Lung (tissue), 12 donors: Measurements from ENCODE around the gene CCDC30. TPM values are rescaled to one million over a fixed set of nuclear protein-coding genes. Genes with fewer than 3 reads are reported as not detected.
"Not testable (repeated sequence)": the region's sequence is repeated elsewhere in the genome, so short reads cannot be mapped to it uniquely, and the experiment has no call there.

Source experiments
- ATAC-seq: fragments of 200-7000 bp; cut with Tn5 transposase; one replicate; pipeline ENCODE4 v1.9.1; 2020; ENCODE audit warnings: moderate number of reproducible peaks; ENCODE audit not compliant: insufficient read depth, low FRiP score
- DNase-seq, 3 donors: peaks; one replicate each; pipeline ENCODE4 v3.0.0-alpha.2; 2013 to 2017
- H3K27ac ChIP-seq, 2 donors: one replicate each; pipeline ENCODE4 v1.5.1; 2013; ENCODE audit warnings: mild to moderate bottlenecking in 2 of 2, moderate library complexity in 2 of 2, control low read depth in 1 of 2, inconsistent platforms in 1 of 2, low read depth in 1 of 2, low read length in 1 of 2
- H3K27me3 ChIP-seq, 3 donors: one replicate each; pipeline ENCODE4 v1.5.1; 2013; ENCODE audit warnings: low read length in 2 of 3; ENCODE audit not compliant: control insufficient read depth in 3 of 3, insufficient read depth in 3 of 3
- H3K36me3 ChIP-seq, 4 donors: one replicate each; pipeline ENCODE4 v1.5.1; 2013; ENCODE audit warnings: low read length in 4 of 4, mild to moderate bottlenecking in 1 of 4, moderate library complexity in 1 of 4; ENCODE audit not compliant: control insufficient read depth in 4 of 4, insufficient read depth in 4 of 4
- H3K4me1 ChIP-seq, 5 donors: one replicate each; pipeline ENCODE4 v1.5.1; 2013; ENCODE audit warnings: low read length in 5 of 5, mild to moderate bottlenecking in 2 of 5, moderate library complexity in 1 of 5; ENCODE audit not compliant: control insufficient read depth in 5 of 5, insufficient read depth in 5 of 5
- H3K4me3 ChIP-seq: one replicate; pipeline ENCODE4 v1.5.1; 2013; ENCODE audit warnings: mild to moderate bottlenecking, control low read depth, moderate library complexity
- H3K9ac ChIP-seq, 2 donors: one replicate each; pipeline ENCODE4 v1.5.1; 2013; ENCODE audit warnings: low read length in 2 of 2, control low read depth in 1 of 2; ENCODE audit not compliant: insufficient read depth in 1 of 2
- H3K9me3 ChIP-seq, 4 donors: one replicate each; pipeline ENCODE4 v1.5.1; 2013; ENCODE audit warnings: low read length in 3 of 4, mild to moderate bottlenecking in 1 of 4, moderate library complexity in 1 of 4; ENCODE audit not compliant: control insufficient read depth in 4 of 4, insufficient read depth in 3 of 4
- CTCF ChIP-seq: IDR thresholded peaks from 2 replicates; pipeline ENCODE4 v1.5.1; 2012; ENCODE audit warnings: mild to moderate bottlenecking; ENCODE audit errors: control extremely low read depth, extremely low read depth
- WGBS, 2 donors: extraction: QIAGEN DNeasy Blood & Tissue Kit; methylation state at CpG; one replicate each; pipeline ENCODE4 v1.1.7; 2013; 5-methylcytosine and 5-hydroxymethylcytosine counted together
- polyA plus RNA-seq, 2 donors: library from polyadenylated mRNA; stranded (reverse); fragments of 200-250 nt; gene quantifications; one replicate each; pipeline ENCODE4 v1.2.1, GENCODE V29; 2013
- total RNA-seq, 2 donors: library from RNA; depleted of rRNA in 1 of 2; stranded (reverse); fragments of >200 nt in 1 of 2; gene quantifications; one replicate each; pipeline ENCODE4 v1.2.1, GENCODE V29; 2014 to 2021
- donor health status: control.
- donor health status: control.
- donor health status: Bipolar disorder and iron deficiency.
- donor health status: healthy.
- donor health status: DM: yes; HTN: yes; CAD: no.

CCDC30 gene
- total and polyA plus RNA-seq, 4 donors = 1.5 to 21.4 (median 9.2) TPM

GRCh38 chr1:42480921-42481320 is 17.8 kb downstream of the CCDC30 start:
- Histone ChIP-seq H3K4me1 (peaks cover 0 to 7% (median 0%) of the 10 kb centered on the region in 5 donors), H3K9ac (no peak overlapping the region), H3K27me3 (no peaks in the 10 kb centered on the region), H3K9me3 (no peaks in the 10 kb centered on the region), H3K4me3 (no peak overlapping the region), H3K27ac (no peak overlapping the region), H3K36me3 (peaks cover 0 to 9% (median 5%) of the 10 kb centered on the region in 4 donors)
- WGBS, 2 donors = 96 to 100% methylated on average over 1 of the region's 1 CpG
- DNase-seq = no peak
- ATAC-seq = no peak
- no peak for TF ChIP-seq CTCF

- Histone ChIP-seq H3K4me3 (no peak overlapping the region), H3K9me3 (no peaks in the 10 kb centered on the region), H3K9ac (no peak overlapping the region), H3K4me1 (peaks cover 0 to under 1% (median 0%) of the 10 kb centered on the region in 5 donors), H3K27me3 (no peaks in the 10 kb centered on the region), H3K36me3 (peaks cover 0 to 9% (median 6%) of the 10 kb centered on the region in 4 donors), H3K27ac (no peak overlapping the region)
- ATAC-seq (no peak), DNase-seq (no peak)
- no peak for TF ChIP-seq CTCF
- 81 to 88% methylated on average over 2 of the region's 2 CpGs for WGBS, 2 donors
Measured at GRCh38 chr1:42482635-42483153, 19.6 kb downstream of the CCDC30 start.

GRCh38 chr1:42484382-42484781 is 21.3 kb downstream of the CCDC30 start:
- no peaks in the 10 kb centered on the region for H3K4me1 ChIP-seq
- 80 to 91% methylated on average over 2 of the region's 2 CpGs for WGBS, 2 donors
- DNase-seq = no peak
- H3K9me3 ChIP-seq = no peaks in the 10 kb centered on the region
- H3K27me3 ChIP-seq = no peaks in the 10 kb centered on the region
- no peak overlapping the region for H3K9ac ChIP-seq
- TF ChIP-seq CTCF = no peak
- ATAC-seq = no peak
- no peak overlapping the region for H3K27ac ChIP-seq
- peaks cover 0 to 9% (median 6%) of the 10 kb centered on the region in 4 donors for H3K36me3 ChIP-seq
- no peak overlapping the region for H3K4me3 ChIP-seq

GRCh38 chr1:42490237-42490636 is 27.2 kb downstream of the CCDC30 start:
- Histone ChIP-seq H3K4me3 (no peak overlapping the region), H3K9ac (no peak overlapping the region), H3K27me3 (no peaks in the 10 kb centered on the region), H3K36me3 (peaks cover 0 to 2% (median 0%) of the 10 kb centered on the region in 4 donors), H3K9me3 (no peaks in the 10 kb centered on the region), H3K27ac (no peak overlapping the region), H3K4me1 (no peaks in the 10 kb centered on the region)
- ATAC-seq (no peak), DNase-seq (no peak)
- 98 to 99% methylated on average over 3 of the region's 3 CpGs for WGBS, 2 donors
- no peak for TF ChIP-seq CTCF

GRCh38 chr1:42502031-42502430 is 38.9 kb downstream of the CCDC30 start:
- H3K36me3 ChIP-seq = peaks cover 0 to 11% (median 5%) of the 10 kb centered on the region in 4 donors

More at GRCh38 chr1:42502031-42502430, 38.9 kb downstream of the CCDC30 start:
- H3K4me1 ChIP-seq, ATAC-seq, H3K4me3 ChIP-seq, H3K27me3 ChIP-seq, H3K27ac ChIP-seq, DNase-seq, H3K9ac ChIP-seq: not testable (repeated sequence)
- peaks cover 0 to 20% (median 14%) of the 10 kb centered on the region in 4 donors for H3K9me3 ChIP-seq
- WGBS, 2 donors = 92 to 93% methylated on average over 11 of the region's 11 CpGs
